ENCODE measurements around the gene ARMC10. TPM values are rescaled to one million over a fixed set of nuclear protein-coding genes. Genes with fewer than 3 reads are reported as not detected.

The ARMC10 gene
- total RNA-seq, 4 donors from 2014 or later = 35.4 to 41.7 (median 39.7) TPM

GRCh38 chr7:103075337-103075918 is 488 bp downstream of the ARMC10 start:
- no peak for TF ChIP-seq CTCF (IDR thresholded peaks at IDR 0.05; ENCODE audit: low read depth)

- no peak for TF ChIP-seq CTCF (IDR thresholded peaks at IDR 0.05; ENCODE audit: low read depth)
Observed at GRCh38 chr7:103076764-103077163, 1.8 kb downstream of the ARMC10 start.

GRCh38 chr7:103077318-103077717 is 2.4 kb downstream of the ARMC10 start:
- no peak for TF ChIP-seq CTCF (IDR thresholded peaks at IDR 0.05; ENCODE audit: low read depth)

- TF ChIP-seq CTCF (IDR thresholded peaks at IDR 0.05; ENCODE audit: low read depth) = no peak
Observed at GRCh38 chr7:103079836-103080235, 4.9 kb downstream of the ARMC10 start.

- TF ChIP-seq CTCF (IDR thresholded peaks at IDR 0.05; ENCODE audit: low read depth) = no peak
Observed at GRCh38 chr7:103080923-103081322, 6.0 kb downstream of the ARMC10 start.

- no peak for TF ChIP-seq CTCF (IDR thresholded peaks at IDR 0.05; ENCODE audit: low read depth)
Observed at GRCh38 chr7:103082497-103082896, 7.6 kb downstream of the ARMC10 start.

- TF ChIP-seq CTCF (IDR thresholded peaks at IDR 0.05; ENCODE audit: low read depth) = no peak
Observed at GRCh38 chr7:103083210-103083609, 8.3 kb downstream of the ARMC10 start.

Measured in subcutaneous adipose tissue (tissue), 4 donors.